ENCODE measurements around the gene SSBP4.

SSBP4 gene

DNA sequence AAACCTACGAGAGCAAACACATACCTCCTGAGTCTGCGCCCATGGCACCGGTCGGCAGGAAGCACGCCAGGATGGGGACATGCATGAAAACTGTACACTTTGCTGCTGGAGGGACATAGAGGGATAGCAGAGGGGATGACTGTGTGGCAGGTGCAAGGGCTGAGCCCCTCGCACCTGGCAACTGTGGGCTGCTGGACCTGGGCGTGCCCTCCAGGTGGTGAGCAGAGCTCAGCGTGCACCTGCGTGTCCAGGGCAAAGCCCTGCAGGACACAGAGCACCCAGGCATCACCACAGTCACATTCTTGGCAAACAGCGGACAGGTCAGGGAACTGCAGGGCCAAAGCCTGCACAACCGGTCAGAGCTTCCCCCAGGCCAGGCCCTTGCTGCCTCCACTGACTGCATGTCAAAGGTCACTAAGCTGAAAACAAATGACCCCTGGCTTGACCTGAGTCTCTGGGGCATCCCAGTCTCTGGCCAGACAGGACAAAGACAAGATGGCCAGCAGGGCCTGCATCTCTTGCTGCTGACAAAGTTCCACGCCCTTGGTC is 27.7 kb downstream of the SSBP4 start:
- no peak for DNase-seq

GRCh38 chr19:18449552-18449951 is 30.4 kb downstream of the SSBP4 start:
- DNase-seq: no peak

DNA sequence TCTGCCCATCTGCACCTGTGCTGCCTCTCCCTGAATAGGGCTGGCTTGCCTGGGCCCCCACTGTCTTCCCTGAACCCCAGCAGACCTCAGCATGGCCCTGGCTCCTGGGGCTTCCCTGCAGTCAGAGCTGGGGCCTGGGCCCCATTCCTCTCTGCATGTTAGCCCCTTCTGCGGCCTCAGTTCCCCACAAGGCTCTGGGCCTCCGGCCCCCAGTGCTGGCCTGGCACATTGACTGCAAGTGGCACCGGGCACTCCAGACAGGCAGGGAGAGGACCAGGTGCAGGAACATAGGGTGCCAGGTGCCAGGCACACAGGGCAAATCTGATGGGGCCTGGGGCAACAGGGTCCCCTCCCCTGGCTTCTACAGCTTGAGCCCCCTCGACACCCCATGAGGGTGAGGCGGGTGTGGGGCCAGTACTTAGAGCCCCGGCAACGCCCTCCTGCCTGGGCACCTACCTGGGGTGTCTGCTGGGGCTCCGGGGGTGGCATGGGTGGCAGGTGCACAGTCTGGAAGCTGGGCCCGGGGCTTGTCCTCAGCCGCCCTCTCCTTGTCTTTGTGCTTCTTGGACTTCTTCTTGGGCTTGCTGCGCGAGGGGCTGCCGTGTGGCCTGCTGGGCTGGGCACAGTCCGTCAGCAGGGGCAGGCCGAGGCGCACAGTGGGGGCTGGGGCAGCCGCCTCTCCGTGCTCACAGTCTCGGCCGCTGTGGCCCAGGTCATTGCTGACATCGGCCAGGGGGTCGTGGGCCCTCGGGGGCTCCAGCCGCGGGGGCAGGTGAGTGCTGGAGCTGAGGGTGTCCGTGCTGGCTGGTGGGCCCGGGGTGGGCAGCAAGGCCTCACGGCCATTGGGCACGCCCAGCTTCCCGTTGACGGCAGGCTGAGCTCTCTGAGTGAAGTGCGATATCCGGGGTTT is 31.1 kb downstream of the SSBP4 start:
- DNase-seq: no peak

DNA sequence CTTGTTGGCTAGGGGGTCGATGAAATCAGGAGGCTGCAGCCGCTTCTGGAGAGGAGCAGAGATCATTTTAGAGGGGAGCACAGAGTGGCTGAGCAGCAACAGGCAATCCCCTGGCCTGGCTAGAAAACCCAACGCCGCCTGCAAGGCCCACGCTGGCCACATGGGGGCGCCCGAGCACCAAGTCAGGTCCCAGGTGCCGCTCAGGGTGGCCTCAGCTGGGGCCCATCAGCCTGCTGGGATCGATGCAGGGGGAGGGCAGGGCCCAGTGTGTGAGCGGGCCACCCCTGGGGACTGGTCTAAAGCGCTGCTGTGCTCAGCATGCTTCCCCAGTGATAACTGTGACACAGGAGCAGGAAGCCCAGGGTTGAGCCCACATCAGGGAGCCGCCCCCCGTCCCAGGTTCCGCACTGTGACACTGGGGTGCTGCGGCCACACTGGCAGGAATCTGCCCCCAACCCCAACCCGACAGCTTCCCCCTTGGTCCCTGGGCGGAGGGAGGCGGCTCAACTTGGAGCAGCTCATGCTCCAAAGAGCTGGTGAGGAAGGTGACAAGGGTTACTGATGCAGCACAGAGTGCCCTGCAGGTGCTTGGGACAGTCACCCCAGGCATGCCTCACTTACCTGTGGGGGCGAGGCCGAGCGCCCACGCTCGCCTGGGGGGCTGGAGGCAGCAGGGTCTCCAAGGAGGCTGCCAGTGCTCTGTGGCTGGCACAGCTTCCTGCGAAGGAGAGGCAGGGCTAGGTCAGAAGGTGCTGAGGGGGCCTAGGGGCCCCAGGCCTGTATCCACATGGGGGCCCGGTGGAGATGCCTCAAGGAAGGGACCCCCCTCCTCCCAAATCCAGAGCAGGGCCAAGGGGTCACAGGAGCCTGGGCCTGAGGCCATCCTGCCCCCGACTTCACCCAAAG is 32.0 kb downstream of the SSBP4 start:
- DNase-seq: peak in 1 of 2 experiments; percentile 37

GRCh38 chr19:18452386-18452785 is 33.2 kb downstream of the SSBP4 start:
- DNase-seq: no peak

DNA sequence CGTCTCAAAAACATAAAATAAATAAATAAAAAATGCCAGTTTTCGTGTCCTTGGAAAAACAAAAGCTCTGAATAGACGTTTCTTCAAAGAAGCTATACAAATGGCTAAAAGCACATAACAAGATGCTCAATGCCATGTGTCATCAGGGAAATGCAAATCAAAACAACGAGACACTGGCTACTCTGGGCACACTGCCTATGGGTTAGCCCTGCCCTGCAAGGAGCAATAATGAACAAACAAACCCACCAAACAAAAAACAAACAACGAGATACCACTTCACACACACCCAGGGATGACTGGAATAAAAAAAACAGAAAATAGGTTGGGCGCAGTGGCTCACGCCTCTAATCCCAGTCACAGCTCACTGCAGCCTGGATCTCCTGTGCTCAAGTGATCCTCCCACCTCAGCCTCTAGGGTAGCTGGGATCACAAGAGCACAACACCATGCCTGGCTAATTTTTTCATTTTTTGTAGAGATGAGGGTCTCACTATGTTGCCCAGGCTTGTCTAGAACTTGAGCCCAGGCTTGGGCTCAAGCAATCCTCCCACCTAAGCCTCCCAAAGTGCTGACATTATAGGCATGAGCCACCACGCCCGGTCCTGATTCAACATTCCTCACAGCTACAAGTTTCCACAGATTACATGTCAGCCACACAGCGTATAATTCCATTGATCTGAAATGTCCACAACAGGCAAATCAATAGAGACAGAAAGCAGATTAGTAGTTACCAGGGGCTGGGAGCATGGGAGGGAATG is 34.2 kb downstream of the SSBP4 start:
- no peak for DNase-seq

DNA sequence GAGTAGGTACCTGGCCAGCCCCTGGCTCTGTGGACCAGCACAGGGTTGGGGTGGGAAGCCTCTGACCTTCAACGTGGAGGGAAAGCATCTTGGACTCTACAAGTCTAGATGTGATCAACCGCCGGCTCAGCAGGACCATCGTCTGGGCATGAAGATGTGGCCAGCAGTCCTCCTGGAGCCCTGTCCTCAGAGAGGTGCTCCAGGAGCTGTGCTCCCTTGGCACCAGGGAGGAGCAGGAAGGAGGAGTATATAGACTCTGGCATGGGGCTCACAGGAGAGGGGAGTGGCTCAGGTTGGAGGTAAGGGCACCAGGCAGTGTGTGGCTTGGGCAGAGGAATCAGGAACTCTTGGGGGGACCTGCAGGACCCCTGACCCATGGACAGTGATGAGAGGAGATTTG is 37.1 kb downstream of the SSBP4 start:
- no peak for DNase-seq

- DNase-seq: no peak
Observed at GRCh38 chr19:18456974-18457373, 37.8 kb downstream of the SSBP4 start.

GRCh38 chr19:18457483-18458331 is 38.5 kb downstream of the SSBP4 start:
- no peak for DNase-seq

GRCh38 chr19:18460900-18461299 is 41.7 kb downstream of the SSBP4 start:
- DNase-seq: no peak

DNA sequence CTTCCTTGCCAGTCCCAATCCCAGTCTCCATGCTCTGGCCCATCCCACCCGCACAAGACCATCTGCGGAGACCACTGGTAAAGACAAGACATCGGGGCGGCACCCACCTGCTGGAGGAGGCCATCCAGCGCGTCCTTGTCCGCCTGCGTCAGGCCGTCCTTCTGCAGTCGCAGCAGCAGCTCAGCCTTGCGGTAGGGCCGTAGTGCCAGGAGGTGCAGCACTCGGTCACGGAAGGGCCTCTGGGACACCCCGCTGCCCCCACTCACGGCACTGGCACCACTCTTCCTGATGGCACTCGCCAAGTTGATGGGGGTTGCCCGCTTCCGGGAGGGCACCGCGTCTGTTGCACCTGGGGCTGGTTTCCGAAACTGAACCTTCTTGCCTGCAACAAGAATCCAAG is 42.3 kb downstream of the SSBP4 start:
- no peak for DNase-seq

- DNase-seq: no peak
Observed at GRCh38 chr19:18464646-18465045, 45.4 kb downstream of the SSBP4 start.

- no peak for DNase-seq
Observed at GRCh38 chr19:18465214-18465963, 46.2 kb downstream of the SSBP4 start.

- no peak for DNase-seq
Observed at GRCh38 chr19:18465964-18466339, 46.8 kb downstream of the SSBP4 start.

DNA sequence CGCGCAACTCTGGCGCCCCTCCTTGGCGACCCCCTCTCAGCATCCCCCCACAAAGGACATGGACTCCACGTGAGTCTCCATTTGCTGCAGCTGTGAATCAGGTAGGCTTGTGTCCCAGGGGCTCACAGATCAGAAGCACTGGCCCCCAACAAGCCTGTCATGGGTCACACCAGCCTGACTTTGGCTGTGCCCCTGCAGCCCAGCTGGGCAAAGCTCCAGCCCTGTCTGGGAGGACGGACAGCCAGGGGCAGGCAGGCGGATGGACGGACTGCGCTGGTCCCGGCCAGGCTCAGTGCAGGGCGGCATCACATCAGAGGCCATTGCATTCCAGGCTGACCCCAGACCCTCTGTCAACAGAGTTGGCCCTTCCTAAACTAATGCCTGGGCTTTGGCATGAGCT is 47.2 kb downstream of the SSBP4 start:
- no peak for DNase-seq

DNA sequence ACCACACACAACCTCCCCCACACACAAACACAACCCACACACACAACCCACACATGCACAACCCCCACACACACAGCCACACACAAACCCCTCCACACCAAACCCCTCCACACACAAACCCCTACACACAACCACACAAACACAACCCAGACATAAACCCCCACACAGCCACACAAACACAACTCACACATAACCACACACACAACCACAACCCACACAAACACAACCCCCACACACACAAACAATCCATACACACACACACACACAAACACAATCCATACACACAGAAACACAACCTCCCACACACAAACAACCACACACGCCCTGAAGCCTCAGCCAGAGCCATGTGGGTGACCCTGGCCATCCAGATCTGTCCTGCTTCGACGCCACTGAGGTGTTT is 48.8 kb downstream of the SSBP4 start:
- no peak for DNase-seq

GRCh38 chr19:18468517-18468916 is 49.3 kb downstream of the SSBP4 start:
- no peak for DNase-seq

DNA sequence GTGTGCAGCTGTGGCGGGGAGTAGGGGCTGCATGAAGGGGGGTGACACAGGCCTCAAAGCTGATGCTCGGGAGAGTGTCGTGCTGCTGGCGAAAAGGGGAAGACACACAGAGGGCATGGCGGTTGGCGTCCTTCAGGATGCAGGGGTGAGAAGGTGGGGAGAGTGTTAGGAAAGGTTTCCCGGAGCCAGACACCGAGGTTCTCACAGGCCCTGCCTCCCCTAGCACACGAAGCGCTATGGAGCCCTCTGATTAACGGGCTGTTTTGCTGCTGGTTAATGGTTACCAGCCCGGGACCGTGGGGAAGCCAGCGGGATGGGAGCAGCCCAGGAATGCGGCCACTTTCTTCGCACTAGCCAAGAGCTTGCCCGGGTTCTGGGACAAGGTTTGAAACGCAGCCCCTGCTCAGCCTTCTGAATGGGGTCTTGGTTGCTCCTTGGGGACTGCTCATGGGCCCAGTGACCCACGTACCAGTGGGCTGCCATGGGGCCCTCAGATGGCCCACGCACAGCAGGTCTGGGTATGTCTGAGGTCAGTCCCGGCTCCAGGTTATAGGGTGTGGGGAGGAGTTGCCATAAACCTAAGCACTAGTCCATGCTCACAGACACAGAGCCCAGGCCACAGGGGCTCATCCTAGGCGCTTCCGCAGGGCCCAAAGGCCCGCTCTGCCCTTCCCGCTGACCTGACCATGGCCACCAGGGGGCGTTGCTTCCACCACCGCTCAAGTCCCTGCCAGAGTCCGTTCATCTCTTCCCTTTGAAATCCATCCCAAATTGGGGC is 50.1 kb downstream of the SSBP4 start:
- DNase-seq: peak in 1 of 2 experiments; percentile 1

- DNase-seq: no peak
Observed at GRCh38 chr19:18470787-18471186, 51.6 kb downstream of the SSBP4 start.

- DNase-seq: no peak
Observed at GRCh38 chr19:18473003-18473705, 54.0 kb downstream of the SSBP4 start.

Measured in NCI-H1930 (cell line).